Measurements from ENCODE around the gene IGLON5.

The IGLON5 gene

GRCh38 chr19:51372649-51373504 is 61.4 kb downstream of the IGLON5 start, which contains the start of gene NKG7:
TSS of gene NKG7 (minus strand) at chr19:51372654. CDS start at chr19:51372535, 119 bp downstream.
- no peak for DNase-seq (ENCODE audit: low read depth)
- no peak within 1 kb of the TSS for H3K4me3 ChIP-seq (ENCODE audit: control insufficient read depth, low read depth, low read length)
- no peak for TF ChIP-seq CTCF (IDR thresholded peaks at IDR 0.05; ENCODE audit: control insufficient read depth, insufficient read depth, low read depth, low read length, missing control alignments)

GRCh38 chr19:51375504-51376221 is 64.2 kb downstream of the IGLON5 start:
- H3K4me3 ChIP-seq (ENCODE audit: control insufficient read depth, low read depth, low read length): no peak overlapping the region
- no peak for DNase-seq (ENCODE audit: low read depth)
- no peak for TF ChIP-seq CTCF (IDR thresholded peaks at IDR 0.05; ENCODE audit: control insufficient read depth, insufficient read depth, low read depth, low read length, missing control alignments)

GRCh38 chr19:51377422-51377821 is 66.0 kb downstream of the IGLON5 start:
- DNase-seq (ENCODE audit: low read depth): no peak
- no peak overlapping the region for H3K4me3 ChIP-seq (ENCODE audit: control insufficient read depth, low read depth, low read length)
- no peak for TF ChIP-seq CTCF (IDR thresholded peaks at IDR 0.05; ENCODE audit: control insufficient read depth, insufficient read depth, low read depth, low read length, missing control alignments)

- no peak for TF ChIP-seq CTCF (IDR thresholded peaks at IDR 0.05; ENCODE audit: control insufficient read depth, insufficient read depth, low read depth, low read length, missing control alignments)
- DNase-seq (ENCODE audit: low read depth): no peak
- no peak overlapping the region for H3K4me3 ChIP-seq (ENCODE audit: control insufficient read depth, low read depth, low read length)
These were observed 68.9 kb downstream of the IGLON5 start for GRCh38 chr19:51380379-51380778.

Data from AG09309 (cell line).